NCI-H146 treated with DMSO at 0.1 percent for 48 hours (cell line): ENCODE data around the gene MAGEA9.
"Not testable (repeated sequence)": the region's sequence is repeated elsewhere in the genome, so short reads cannot be mapped to it uniquely, and the experiment has no call there.

Experiments used
- DNase-seq: peaks from one replicate; lab custom pipeline; 2025; ENCODE audit not compliant: unreplicated experiment; lab: John Stamatoyannopoulos, UW

The MAGEA9 gene

DNA sequence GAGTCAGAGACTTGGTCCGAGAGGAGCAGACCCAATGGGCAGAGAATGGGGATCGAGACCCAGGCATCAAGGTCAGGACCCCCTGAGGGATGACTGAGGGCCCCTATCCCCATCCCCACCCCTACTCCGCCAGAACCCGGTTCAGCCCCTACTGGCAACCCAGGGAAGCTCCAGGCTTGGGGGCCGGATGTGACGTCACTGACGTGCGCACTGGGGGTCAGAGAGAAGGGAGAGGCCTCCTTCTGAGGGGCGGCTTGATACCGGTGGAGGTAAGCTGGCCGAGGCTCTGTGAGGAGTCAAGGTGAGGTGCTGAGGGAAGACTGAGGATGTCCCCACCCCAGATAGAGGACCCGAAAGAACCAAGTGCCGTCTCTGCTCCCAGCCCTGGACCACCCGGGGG is at the start of gene MAGEA9:
Gene MAGEA9, plus strand, starts transcription at position 204 of the 400 bp plus-strand sequence. CDS start 4,281 bp downstream, outside the sequence.
- not testable (repeated sequence) for DNase-seq

DNA sequence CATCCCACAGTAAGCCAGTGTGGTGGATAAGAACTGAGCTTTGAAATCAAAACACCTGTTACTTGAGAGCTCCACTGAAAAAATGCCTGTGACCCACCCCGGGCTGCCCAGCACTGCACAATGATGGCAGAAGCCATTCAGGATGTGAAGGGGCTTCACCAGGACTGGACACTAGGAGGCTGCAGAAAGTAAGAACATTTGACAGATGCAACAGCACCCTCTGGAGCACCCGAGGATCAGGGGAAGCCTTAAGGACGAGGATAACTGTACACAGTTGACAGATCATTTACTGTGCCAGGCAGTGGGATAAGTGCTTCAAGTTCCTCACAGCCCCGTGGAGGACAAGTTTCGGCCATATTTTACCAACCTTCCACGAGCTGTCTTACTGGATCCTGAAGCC is 39.5 kb upstream of the MAGEA9 start:
- DNase-seq, result not testable (repeated sequence)

GRCh38 chrX:149746390-149747007 is 35.2 kb upstream of the MAGEA9 start:
- DNase-seq, result not testable (repeated sequence)

GRCh38 chrX:149757206-149758067 is 24.3 kb upstream of the MAGEA9 start:
- DNase-seq, result no peak

GRCh38 chrX:149758068-149758714 is 23.5 kb upstream of the MAGEA9 start:
- DNase-seq, result no peak

DNA sequence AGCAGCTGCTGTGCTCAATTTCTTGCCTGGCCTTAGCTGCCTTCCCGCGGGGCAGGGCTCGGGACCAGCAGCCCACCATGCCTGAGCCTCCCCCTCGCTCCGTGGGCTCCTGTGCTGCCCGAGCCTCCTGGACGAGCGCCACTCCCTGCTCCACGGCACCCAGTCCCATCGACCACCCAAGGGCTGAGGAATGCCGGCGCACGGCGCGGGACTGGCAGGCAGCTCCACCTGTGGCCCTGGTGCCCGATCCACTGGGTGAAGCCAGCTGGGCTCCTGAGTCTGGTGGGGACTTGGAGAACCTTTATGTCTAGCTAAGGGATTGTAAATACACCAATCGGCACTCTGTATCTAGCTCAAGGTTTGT is 23.0 kb upstream of the MAGEA9 start:
- not testable (repeated sequence) for DNase-seq

DNA sequence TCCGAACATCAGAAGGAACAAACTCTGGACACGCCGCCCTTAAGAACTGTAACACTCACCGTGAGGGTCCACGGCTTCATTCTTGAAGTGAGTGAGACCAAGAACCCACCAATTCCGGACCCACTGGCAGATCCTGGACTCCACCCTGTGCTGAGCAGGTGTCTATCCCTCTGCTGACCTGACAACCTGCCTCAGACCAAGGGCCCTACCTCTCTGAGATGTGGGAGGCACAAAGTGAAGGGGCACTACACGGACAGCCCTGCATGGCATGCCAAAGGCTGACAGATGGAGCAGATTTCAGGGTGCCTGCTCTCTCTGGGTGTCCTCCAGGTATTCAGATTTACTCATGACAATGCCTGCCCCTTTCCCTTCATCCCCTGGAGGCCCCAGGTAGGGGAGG is 21.9 kb upstream of the MAGEA9 start:
- no peak for DNase-seq

DNA sequence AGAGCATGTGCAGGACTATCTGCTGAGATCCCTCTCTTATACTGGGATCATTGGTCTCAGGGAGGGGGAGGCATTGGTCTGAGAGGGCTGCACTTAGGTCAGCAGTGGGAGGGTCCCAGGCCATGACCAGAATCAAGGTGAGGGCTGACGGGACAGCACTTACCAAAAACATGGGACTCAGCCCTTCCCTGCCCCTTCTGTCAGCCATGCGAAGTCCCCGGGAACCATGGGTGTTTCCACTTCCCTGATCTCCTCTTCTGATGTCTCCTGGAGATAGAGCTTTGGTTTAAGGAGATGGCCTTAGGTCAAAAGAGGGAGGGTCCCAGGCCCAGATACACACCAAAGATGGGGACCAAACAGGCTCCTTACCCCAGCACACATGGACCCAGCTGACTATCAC is 20.8 kb upstream of the MAGEA9 start:
- DNase-seq, result no peak

- not testable (repeated sequence) for DNase-seq
Observed at GRCh38 chrX:149761858-149762674, 19.7 kb upstream of the MAGEA9 start.

GRCh38 chrX:149762696-149763614 is 18.8 kb upstream of the MAGEA9 start:
- no peak for DNase-seq

GRCh38 chrX:149770344-149770743 is 11.4 kb upstream of the MAGEA9 start:
- not testable (repeated sequence) for DNase-seq

GRCh38 chrX:149773026-149773425 is 8.7 kb upstream of the MAGEA9 start:
- DNase-seq, result not testable (repeated sequence)

DNA sequence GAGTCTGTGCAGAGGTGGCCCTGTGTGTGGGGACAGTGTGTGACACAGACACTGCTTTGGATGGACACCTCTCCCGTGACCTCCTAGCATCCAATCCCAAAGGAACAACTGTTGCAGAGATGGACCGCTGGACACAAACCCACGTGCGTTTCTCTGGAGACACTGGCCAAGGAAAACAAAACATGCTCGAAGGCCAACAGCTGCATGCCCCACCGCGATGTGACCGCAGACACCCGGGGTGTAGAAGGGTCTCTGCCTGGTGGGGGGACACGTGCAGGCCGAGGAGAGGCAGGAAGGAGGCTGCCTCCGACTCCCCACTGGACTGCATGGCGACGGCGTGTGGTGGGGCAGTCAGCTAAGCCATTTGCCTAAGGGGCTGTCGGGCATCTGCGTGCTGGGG is 8.0 kb upstream of the MAGEA9 start, which contains the start of gene HSFX1:
Gene HSFX1, plus strand, starts transcription at position 301 of the 400 bp plus-strand sequence. CDS start 614 bp downstream, outside the sequence.
- not testable (repeated sequence) for DNase-seq

DNA sequence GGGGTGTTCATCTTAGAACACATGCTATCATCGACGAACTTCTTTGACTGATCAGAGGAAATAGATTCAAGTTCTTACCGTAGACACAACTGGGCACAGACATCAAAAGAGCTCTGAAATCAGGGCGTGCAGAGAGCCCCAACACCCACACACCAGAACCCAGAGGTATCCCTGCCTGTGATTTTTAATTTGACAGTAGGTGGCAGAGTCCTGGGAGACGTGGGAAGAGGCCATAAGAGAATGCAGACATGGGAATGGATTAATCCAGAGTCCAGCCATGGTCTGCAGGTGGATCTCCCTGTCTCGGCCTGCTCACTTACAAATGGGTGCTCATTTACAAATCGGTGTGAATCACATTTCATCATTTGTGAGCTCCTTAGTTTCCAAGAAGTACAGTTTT is 3.7 kb upstream of the MAGEA9 start:
- not testable (repeated sequence) for DNase-seq

DNA sequence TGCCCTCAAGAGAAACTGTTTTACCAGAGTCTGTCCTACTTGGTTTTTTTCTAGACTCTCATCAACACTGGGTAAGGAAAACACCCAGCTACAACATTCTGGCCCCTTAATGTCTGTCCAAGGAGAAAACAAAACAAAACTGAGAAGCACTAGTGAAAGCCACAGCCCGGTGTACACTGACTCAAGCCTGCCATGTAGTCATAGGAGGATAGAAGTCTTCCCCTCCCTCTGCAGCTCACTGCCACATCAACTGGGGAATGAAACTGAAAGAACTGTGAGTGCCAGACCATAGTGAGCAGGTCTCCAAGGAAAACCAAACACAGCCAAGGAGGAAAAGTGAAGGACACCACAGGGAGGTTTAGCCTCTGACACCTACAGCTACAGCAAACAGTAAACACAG is 13.8 kb downstream of the MAGEA9 start:
- not testable (repeated sequence) for DNase-seq

- no peak for DNase-seq
Observed at GRCh38 chrX:149799095-149799714, 17.5 kb downstream of the MAGEA9 start.

DNA sequence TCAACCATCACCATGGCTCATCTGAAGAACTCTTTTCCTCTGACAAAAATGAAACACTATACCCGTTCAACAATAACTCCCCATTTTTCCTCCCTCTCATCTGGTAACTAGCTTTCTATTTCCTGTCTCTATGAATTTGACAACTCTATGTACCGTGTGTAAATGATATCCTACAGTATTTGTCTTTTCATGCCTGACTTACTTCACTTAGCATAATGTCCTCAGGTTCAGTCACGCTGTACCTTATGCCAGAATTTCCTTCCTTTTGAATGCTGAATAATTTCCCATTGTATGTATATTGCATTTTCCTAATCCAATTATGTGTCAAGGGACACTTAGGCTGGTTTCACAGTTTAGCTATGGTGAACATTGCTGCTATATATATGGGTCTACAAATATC is 18.2 kb downstream of the MAGEA9 start:
- no peak for DNase-seq

DNA sequence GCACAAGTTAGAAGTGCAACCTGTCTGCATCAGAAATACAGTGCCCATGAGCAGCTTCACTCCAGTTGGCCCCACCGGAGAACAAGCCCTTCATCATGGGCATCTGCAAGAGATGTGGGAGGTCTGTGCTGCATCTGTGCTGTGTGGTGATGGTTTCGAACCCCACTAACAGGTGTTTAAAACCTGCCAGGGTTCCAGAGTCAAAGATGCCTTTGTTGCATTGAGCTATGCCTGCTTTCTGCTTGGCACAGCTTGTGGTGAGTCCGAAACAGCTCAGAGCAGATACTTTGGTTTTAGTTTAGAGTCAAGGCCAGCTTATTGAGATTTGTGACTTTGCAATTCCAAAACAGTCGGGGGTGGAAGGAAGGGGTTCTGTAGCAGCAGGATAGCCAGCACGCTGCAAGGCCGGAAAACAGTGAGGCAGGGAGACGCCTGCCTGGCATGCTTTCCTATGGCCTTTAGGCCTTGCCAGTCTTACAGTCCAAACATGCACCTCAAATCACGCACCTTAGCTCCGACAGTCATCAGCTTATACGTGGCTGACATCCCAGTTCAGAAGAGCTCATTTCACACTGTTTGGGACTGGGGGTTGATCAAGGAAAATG is 21.8 kb downstream of the MAGEA9 start:
- no peak for DNase-seq

DNA sequence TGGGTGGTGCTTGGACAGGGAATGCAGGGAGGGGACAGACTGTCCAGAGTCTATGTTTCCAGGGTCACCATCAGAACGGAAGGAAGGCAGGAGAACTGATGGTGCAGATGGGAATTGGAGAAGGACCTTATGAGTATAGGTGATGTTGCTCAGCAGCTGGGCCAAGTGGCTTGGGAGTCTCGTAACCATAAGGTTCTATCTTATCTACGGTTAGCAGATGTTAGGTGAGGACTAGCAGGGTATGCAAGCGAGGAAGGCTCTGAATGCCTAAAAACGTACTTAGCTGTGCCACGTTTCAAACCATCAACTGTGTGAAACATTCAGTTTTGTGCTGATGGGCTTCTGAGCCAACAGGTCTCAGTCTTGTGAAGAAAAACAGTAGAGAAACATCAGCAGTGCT is 22.4 kb downstream of the MAGEA9 start:
- no peak for DNase-seq
